Keratinocyte (primary cell): ENCODE results near the gene ARHGAP9. TPM values are rescaled to one million over a fixed set of nuclear protein-coding genes. Genes with fewer than 3 reads are reported as not detected.

Source experiments
- DNase-seq: peaks from one replicate; pipeline ENCODE4 v3.0.0-alpha.2; 2011; ENCODE audit warnings: low read depth, missing footprints, low spot score
- FAIRE-seq: peaks from 2 replicates; lab custom pipeline; 2011; peaks lifted over from hg19 to GRCh38; lab: Jason Lieb, UNC
- H2AFZ ChIP-seq: 2 replicates; pipeline ENCODE4 v1.6.0; 2012; ENCODE audit warnings: low read length, control low read depth, inconsistent platforms; ENCODE audit not compliant: control insufficient read depth
- H3K27ac ChIP-seq: 2 replicates; pipeline ENCODE4 v1.5.1; 2011; ENCODE audit warnings: low read length; ENCODE audit not compliant: control insufficient read depth, insufficient read depth
- H3K27me3 ChIP-seq: 3 replicates; pipeline ENCODE4 v1.6.0; 2011; ENCODE audit warnings: low read length; ENCODE audit not compliant: control insufficient read depth, insufficient read depth; ENCODE audit errors: extremely low read depth
- H3K36me3 ChIP-seq, 2 experiments: 2 replicates in 1 of 2; 3 replicates in 1 of 2; pipeline ENCODE4 v1.5.1; 2011; ENCODE audit warnings: low read length in 2 of 2, mild to moderate bottlenecking in 1 of 2; ENCODE audit not compliant: control insufficient read depth in 2 of 2, insufficient read depth in 2 of 2; ENCODE audit errors: extremely low read depth in 1 of 2
- H3K4me1 ChIP-seq: 3 replicates; pipeline ENCODE4 v1.5.1; 2011; ENCODE audit warnings: low read length; ENCODE audit not compliant: control insufficient read depth, insufficient read depth; ENCODE audit errors: extremely low read depth
- H3K4me2 ChIP-seq: 3 replicates; pipeline ENCODE4 v1.6.0; 2011; ENCODE audit warnings: low read depth, low read length; ENCODE audit not compliant: control insufficient read depth, insufficient read depth; ENCODE audit errors: extremely low read depth
- H3K4me3 ChIP-seq, 3 experiments: fragments of 200-600 bp in 1 of 3; sonication (generic) in 1 of 3; 2 replicates in 2 of 3; 3 replicates in 1 of 3; pipeline ENCODE4 v1.5.1; 2011 to 2016; ENCODE audit warnings: low read length in 3 of 3, mild to moderate bottlenecking in 3 of 3, control low read depth in 2 of 3, inconsistent platforms in 1 of 3, low read depth in 1 of 3, mixed read lengths in 1 of 3, mixed run types in 1 of 3, moderate library complexity in 1 of 3; ENCODE audit not compliant: control insufficient read depth in 2 of 3, insufficient read depth in 2 of 3; ENCODE audit errors: extremely low read depth in 1 of 3
- H3K79me2 ChIP-seq: 2 replicates; pipeline ENCODE4 v1.6.0; 2012; ENCODE audit warnings: low read length; ENCODE audit not compliant: control insufficient read depth, insufficient read depth
- H3K9ac ChIP-seq: 3 replicates; pipeline ENCODE4 v1.6.0; 2011; ENCODE audit warnings: low read length; ENCODE audit not compliant: control insufficient read depth, insufficient read depth; ENCODE audit errors: extremely low read depth
- H3K9me1 ChIP-seq: 3 replicates; pipeline ENCODE4 v1.6.0; 2011; ENCODE audit warnings: low read length; ENCODE audit not compliant: control insufficient read depth, insufficient read depth; ENCODE audit errors: extremely low read depth
- H3K9me3 ChIP-seq: 2 replicates; pipeline ENCODE4 v1.5.1; 2012; ENCODE audit warnings: low read depth, low read length; ENCODE audit not compliant: control insufficient read depth
- H4K20me1 ChIP-seq: 3 replicates; pipeline ENCODE4 v1.6.0; 2011; ENCODE audit warnings: low read length; ENCODE audit not compliant: control insufficient read depth, insufficient read depth; ENCODE audit errors: extremely low read depth
- CTCF ChIP-seq, 3 experiments: IDR thresholded peaks in 1 of 3; conservative IDR thresholded peaks in 1 of 3; optimal IDR thresholded peaks in 1 of 3; 2 replicates in 2 of 3; 3 replicates in 1 of 3; pipeline versions ENCODE3 to v1.5.1; 2011; ENCODE audit warnings: low read length in 3 of 3, mild to moderate bottlenecking in 3 of 3, moderate library complexity in 2 of 3, control low read depth in 1 of 3, inconsistent platforms in 1 of 3; ENCODE audit not compliant: insufficient read depth in 2 of 3; ENCODE audit errors: extremely low read depth in 1 of 3
- EZH2 ChIP-seq: IDR thresholded peaks from one replicate; pipeline ENCODE4 v1.6.1; 2012; ENCODE audit warnings: inconsistent platforms, mild to moderate bottlenecking, low read length, moderate library complexity
- dilution Hi-C: fragments of 300-500 bp; cut with MboI; formaldehyde crosslinking; loops from one replicate; pipeline ENCODE4 v1.7.0; 2020; ENCODE audit warnings: low sequenced_read_pairs; ENCODE audit not compliant: extremely low pct_ligation_motif_present
- polyA plus RNA-seq, 5 experiments: library from polyadenylated mRNA; depleted of rRNA in 3 of 5; stranded (reverse) in 3 of 5; stranded (forward) in 1 of 5; unstranded in 1 of 5; fragments of >200 nt; gene quantifications; 1 replicate in 1 of 5; 2 replicates in 3 of 5; 3 replicates in 1 of 5; pipeline versions ENCODE4 v1.2.1 to v1.2.3, GENCODE V29; 2011 to 2012; ENCODE audit warnings: missing spikeins in 2 of 5, low read depth in 1 of 5, low replicate concordance in 1 of 5

Gene ARHGAP9
- polyA plus RNA-seq, 1 donor (not counting 4 experiments of a cell fraction or from before 2014, with no cell fraction given): not detected

GRCh38 chr12:57513266-57513665, 33.6 kb upstream of the ARHGAP9 start:
- Histone ChIP-seq H3K4me2 (no peak overlapping the region), H3K4me3 (no peak overlapping the region), H3K4me1 (peaks cover 12% of the 10 kb centered on the region), H3K9me1 (no peaks in the 10 kb centered on the region), H3K9ac (no peak overlapping the region), H3K27me3 (no peaks in the 10 kb centered on the region), H3K9me3 (no peaks in the 10 kb centered on the region), H4K20me1 (peaks cover 13% of the 10 kb centered on the region), H3K27ac (no peak overlapping the region), H3K79me2 (peaks cover 3% of the 10 kb centered on the region), H2AFZ (no peak overlapping the region), H3K36me3 (peaks cover 43 to 53% of the 10 kb centered on the region in 2 experiments)
- TF ChIP-seq EZH2 (no peak), CTCF (optimal IDR thresholded peaks at IDR 0.05 in 1 of 3, IDR thresholded peaks at IDR 0.05 in 1 of 3, conservative IDR thresholded peaks at IDR 0.05 in 1 of 3; ENCODE audit: extremely low read depth in 1 of 3, insufficient read depth in 2 of 3, low read length in 3 of 3) (no peak)
- no peak for DNase-seq
- dilution Hi-C loops: no loop called here
- FAIRE-seq: no peak

- H3K4me2 ChIP-seq: no peak overlapping the region
- no peak overlapping the region for H2AFZ ChIP-seq
- H4K20me1 ChIP-seq: peaks cover 13% of the 10 kb centered on the region
- no peak overlapping the region for H3K27ac ChIP-seq
- peaks cover 10% of the 10 kb centered on the region for H3K4me1 ChIP-seq
- no peaks in the 10 kb centered on the region for H3K9me3 ChIP-seq
- peaks cover 41 to 48% of the 10 kb centered on the region in 2 experiments for H3K36me3 ChIP-seq
- H3K27me3 ChIP-seq: no peaks in the 10 kb centered on the region
- dilution Hi-C loops: no loop called here
- no peaks in the 10 kb centered on the region for H3K9me1 ChIP-seq
- TF ChIP-seq EZH2: no peak
- no peak for TF ChIP-seq CTCF (optimal IDR thresholded peaks at IDR 0.05 in 1 of 3, IDR thresholded peaks at IDR 0.05 in 1 of 3, conservative IDR thresholded peaks at IDR 0.05 in 1 of 3; ENCODE audit: extremely low read depth in 1 of 3, insufficient read depth in 2 of 3, low read length in 3 of 3)
- DNase-seq: no peak
- no peaks in the 10 kb centered on the region for H3K79me2 ChIP-seq
- H3K4me3 ChIP-seq: no peak overlapping the region
- no peak for FAIRE-seq
- H3K9ac ChIP-seq: no peak overlapping the region
These were observed 33.0 kb upstream of the ARHGAP9 start for GRCh38 chr12:57512665-57513064.
